Mucosa of gallbladder (tissue), 1 donor: ENCODE results near the gene ZBTB45. TPM values are rescaled to one million over a fixed set of nuclear protein-coding genes. Genes with fewer than 3 reads are reported as not detected.
"Not testable (repeated sequence)": the region's sequence is repeated elsewhere in the genome, so short reads cannot be mapped to it uniquely, and the experiment has no call there.

ENCODE experiments used
- DNase-seq: peaks from one replicate; pipeline ENCODE4 v3.0.0-alpha.2; 2020; ENCODE audit warnings: low spot score
- total RNA-seq: library from RNA; stranded (reverse); gene quantifications from one replicate; pipeline ENCODE4 v1.2.1, GENCODE V29; 2021
- donor health status: DM: no; HTN: no; CAD: no.

ZBTB45 gene
- total RNA-seq, 1 donor from 2014 or later = 22.8 TPM

DNA sequence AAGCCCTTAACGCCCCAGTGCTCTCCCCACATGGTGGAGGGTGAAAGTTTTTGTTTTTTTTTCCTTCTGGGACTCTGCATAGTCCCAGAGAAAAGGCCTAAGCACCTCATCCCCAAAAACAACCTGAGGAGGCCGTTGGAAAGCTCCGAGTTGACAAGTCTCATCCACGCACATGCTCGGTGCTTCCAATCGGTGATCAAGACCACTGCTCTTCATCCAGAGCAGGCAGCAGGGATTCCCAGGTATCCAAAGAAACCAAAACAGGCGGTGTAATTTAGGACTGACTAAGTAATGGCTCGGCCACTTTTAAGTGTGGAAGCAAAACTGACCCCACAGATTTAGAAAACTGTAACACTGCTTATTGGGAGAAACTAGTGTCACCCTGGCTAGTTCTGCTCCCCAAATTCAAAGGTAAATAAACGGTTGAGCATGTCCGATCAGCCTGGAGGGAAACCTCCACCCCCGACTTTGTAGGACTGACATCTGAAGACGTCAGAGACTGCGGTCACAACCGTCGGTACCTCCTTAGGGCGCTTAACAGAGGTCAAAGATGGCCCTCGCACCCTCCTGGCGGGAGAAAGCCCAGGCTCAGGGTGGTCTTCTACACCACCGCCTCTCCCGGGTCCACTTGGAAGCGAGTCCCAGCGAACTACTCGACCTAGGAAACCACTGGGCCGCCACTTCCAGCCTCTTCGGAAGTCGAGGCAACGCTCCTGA lies 44.5 kb downstream of the ZBTB45 start:
- no peak for DNase-seq

DNA sequence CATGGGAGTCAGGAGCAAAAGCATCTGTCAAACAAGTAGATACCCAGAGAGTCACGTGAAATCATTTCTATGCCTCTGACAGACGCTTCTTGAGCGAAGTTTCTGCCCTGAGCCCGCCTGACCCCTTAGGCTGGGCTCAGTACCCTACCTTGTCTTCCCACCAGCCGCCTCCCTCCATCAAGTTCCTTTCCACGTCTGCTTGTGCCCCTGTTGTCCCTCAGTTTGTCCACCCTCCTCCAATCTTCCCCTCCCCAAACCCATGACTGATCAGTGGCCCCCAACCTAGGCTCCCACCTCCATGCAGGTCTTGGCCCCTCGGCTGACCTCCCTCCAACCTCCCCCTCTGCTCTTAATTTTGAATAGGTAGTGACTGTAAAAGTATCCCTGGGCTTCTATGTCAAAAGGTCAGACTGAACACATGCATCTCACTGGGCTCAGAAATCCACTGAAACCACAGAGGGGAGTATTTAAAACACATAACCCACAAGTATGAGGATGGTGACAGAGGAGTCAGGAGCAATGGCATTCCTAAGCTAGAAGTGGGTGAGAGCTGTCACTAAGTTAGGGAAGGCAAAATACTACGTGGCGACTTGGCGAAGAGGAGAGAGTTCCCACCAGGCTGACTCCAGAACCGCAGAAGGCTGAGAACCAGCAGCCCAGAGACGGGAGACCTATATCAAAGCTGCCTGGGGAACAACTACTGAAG lies 45.2 kb downstream of the ZBTB45 start:
- no peak for DNase-seq

DNA sequence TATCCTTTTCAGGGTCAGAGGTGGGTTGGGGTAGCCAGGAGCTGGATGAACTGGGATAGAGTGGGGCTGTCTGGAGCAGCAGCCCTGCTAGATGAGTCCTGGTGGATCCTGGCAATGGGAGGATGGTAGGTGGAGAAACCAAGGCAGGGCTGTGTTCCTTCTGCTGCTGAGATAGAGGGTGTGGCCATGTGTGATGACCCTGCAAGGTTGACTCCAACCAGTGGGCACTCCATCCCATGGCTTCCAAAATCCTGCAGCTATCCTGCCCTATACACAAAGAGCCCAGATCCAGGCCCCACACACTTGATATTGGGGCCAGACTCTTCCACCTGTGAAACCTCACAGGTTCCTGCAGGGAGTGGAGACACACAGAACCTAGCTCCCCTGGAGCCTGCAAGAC lies 45.8 kb downstream of the ZBTB45 start:
- DNase-seq = no peak

DNA sequence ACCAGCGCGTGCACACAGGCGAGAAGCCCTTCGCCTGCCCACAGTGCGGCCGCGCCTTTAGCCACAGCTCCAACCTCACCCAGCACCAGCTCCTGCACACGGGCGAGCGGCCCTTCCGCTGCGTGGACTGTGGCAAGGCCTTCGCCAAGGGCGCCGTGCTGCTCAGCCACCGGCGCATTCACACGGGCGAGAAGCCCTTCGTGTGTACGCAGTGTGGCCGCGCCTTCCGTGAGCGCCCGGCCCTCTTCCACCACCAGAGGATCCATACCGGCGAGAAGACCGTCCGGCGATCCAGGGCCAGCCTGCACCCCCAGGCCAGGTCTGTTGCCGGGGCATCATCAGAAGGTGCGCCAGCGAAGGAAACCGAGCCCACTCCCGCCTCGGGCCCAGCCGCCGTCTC lies 47.9 kb downstream of the ZBTB45 start:
- no peak for DNase-seq

DNA sequence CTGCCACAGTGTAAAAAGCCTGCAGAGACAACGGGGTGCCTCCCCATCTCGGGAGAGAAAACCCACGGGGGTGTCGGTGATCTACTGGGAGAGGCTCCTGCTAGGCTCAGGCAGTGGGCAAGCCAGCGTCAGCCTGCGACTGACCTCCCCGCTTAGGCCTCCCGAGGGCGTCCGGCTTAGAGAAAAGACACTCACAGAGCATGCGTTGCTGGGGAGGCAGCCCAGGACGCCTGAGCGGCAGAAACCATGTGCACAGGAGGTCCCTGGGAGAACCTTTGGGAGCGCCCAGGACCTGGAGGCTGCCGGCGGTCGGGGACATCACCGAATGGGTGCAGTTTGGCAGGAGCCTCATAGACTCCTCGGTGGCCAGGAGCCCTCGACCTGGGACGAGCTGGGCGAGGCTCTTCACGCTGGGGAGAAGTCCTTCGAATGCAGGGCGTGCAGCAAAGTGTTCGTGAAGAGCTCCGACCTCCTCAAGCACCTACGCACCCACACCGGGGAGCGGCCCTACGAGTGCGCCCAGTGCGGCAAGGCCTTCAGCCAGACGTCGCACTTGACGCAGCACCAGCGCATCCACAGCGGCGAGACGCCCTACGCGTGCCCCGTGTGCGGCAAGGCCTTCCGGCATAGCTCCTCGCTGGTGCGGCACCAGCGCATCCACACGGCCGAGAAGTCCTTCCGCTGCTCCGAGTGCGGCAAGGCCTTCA lies 48.6 kb downstream of the ZBTB45 start:
- not testable (repeated sequence) for DNase-seq

DNA sequence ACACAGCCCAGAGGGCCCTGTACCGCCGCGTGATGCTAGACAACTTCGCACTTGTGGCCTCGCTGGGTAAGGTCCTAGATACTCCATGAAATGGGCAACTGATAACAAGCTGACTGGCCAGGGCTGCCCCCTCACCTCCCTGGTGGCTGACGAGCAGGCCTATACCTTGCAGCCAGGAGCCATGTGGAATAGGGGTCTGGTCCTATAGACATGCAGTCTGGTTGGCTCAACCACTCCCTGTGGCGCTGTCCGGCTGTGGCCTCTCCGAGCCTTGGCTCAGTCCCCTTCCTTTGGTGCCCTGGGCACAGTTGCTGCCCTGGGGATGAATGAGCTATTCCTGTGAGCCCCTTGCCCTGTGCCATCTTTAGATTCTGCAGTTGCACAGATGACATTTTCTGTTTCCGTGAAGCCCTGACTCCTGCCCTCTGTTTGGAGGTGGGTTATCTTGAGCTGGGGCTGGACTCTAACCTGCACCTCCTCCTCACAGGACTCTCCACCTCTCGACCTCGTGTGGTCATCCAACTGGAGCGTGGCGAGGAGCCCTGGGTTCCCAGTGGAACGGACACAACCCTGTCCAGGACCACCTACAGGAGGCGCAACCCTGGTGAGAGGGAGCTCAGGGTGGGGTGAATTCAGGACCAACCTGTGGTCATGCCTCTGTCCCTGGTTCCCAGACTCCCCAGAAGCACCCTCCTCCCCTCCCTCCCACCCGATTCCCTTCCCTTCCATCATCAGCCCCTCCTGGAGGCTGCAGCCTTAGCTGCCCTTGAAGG lies 50.2 kb downstream of the ZBTB45 start:
- no peak for DNase-seq

DNA sequence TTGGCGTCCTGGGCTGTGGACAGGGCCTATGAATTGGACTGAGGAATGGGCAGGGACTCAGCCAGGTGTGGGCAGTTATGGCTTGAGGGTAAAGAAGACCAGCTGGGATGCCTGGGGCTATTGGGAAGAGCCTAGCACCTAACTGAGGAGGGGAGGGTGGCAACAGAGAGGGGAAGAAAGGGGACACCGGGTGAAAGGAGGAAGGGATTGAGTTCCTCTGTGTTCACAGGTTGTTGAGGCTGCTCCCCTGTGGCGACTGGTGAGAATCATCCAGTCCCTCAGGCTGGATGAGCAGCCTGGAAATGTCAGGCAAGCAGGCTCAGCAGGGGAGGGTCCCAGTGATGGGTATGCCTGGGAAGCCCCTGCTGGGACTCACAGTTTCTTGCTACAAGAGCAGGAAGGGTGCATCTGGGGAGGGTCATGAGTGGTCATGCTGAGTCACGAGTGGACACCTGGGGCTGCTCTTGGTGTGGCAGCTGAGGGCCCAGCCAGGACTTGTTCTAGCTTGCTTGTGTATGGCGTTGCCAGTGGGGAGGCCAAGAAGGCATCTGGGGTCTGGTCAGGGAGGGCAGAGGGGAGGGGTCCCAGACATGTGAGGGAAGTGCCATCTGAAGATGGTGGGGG lies 51.3 kb downstream of the ZBTB45 start:
- DNase-seq = no peak

DNA sequence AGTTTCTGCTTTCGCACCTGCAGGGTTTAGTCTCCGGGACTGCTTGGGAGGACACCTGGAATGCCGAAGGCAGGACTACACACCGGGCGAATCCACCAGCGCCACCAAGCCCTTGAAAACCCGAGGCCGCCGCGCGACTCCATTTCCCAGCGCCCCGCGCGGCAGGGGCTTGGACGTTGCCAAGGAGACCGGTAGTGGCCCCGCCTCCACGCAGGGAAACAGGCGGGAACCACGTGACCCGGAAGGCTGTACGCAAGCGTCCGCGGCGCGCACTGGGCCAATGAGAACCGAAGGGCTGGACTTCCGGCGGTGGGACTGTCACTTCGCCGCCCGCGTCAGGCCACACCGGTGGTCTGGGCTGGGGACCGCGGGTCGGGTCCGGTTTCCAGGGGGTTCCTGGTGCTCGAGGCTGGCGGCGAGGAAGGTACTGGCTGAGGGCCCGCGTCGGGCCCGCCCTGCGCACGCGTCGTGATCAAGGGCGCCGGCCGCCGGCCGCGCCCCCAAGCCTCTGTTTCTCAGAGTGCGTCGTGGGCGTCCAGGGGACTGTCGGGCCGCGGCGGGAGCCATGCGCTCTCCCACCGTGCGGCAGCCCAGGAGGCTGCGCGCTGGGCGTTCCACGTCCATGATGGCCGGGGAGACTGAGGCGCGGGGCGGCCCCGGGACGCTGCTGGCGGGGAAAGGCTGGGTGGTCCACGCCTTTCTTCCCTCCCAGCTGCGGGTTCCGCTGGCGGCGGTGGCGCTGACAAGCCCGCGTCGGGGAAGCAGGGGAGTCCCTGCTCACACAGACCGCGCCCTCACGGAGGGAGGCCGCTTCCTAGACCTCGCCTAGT lies 52.6 kb downstream of the ZBTB45 start, which contains the start of gene ZNF324:
ZNF324 (plus strand) TSS at position 321 of the 830 bp plus-strand sequence. CDS start 2,106 bp downstream, outside the sequence.
- DNase-seq = peak; percentile 99

DNA sequence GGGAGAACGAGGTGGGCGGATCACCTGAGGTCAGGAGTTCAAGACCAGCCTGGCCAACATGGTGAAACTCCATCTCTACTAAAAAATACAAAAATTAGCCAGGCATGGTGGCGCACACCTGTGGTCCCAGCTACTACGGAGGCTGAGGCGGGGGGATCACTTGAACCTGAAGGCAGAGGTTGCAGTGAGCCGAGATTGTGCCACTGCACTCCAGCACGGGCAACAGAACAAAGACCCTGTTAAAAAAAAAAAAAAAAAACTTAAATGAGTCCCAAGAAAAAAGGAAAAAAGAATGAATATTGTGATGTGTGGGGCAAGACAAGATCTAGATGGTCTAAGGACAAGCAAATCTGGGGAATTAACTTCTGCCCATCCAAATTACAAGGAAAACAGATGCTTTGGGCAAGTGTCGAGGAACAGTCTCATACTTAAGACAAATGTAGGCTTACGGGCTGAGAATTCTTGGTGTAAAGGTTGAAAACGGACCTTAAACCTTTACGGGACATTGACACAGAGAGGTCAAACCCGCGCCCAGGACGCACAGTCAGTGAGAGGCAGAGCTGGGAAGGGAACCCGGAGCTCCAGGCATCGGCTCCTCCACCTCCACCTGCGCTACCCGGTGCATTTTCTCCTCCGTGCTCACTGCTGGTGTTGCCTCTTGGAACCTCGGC lies 53.4 kb downstream of the ZBTB45 start:
- no peak for DNase-seq

Other genes starting within 250 kb of the ZBTB45 start
- 6.1 TPM for gene ZNF8, start 240.9 kb downstream of the ZBTB45 start, total RNA-seq
- 32.2 TPM for gene ERVK3-1, start 214.4 kb downstream of the ZBTB45 start, total RNA-seq
- gene ZSCAN22, start 192.8 kb downstream of the ZBTB45 start, total RNA-seq = 4.7 TPM
- 8.1 TPM for gene A1BG, start 166.3 kb downstream of the ZBTB45 start, total RNA-seq
- gene ZNF497, start 157.1 kb downstream of the ZBTB45 start, total RNA-seq = 3.5 TPM
- 2.9 TPM for gene ZNF837, start 138.8 kb downstream of the ZBTB45 start, total RNA-seq
- 614 TPM for gene RPS5, start 132.5 kb downstream of the ZBTB45 start, total RNA-seq
- not detected for gene RNF225, start 124.2 kb downstream of the ZBTB45 start, total RNA-seq
- 13.9 TPM for gene ZNF584, start 111.2 kb downstream of the ZBTB45 start, total RNA-seq
- 12.1 TPM for gene ZNF132, start 79.7 kb downstream of the ZBTB45 start, total RNA-seq
- 7.8 TPM for gene ZNF324B, start 68.2 kb downstream of the ZBTB45 start, total RNA-seq
- 16.4 TPM for gene ZNF324, start 52.7 kb downstream of the ZBTB45 start, total RNA-seq
- gene ZNF446, start 43.5 kb downstream of the ZBTB45 start, total RNA-seq = 19.4 TPM
- gene SLC27A5, start 7.8 kb downstream of the ZBTB45 start, total RNA-seq = 7.9 TPM
- gene TRIM28, start 24.3 kb upstream of the ZBTB45 start, total RNA-seq = 286 TPM
- gene CHMP2A, start 35.3 kb upstream of the ZBTB45 start, total RNA-seq = 154 TPM
- 64.0 TPM for gene UBE2M, start 38.8 kb upstream of the ZBTB45 start, total RNA-seq
- gene MZF1, start 53.5 kb upstream of the ZBTB45 start, total RNA-seq = 67.6 TPM